A172 (cell line): Measurements from ENCODE around the gene APBA1. TPM values are rescaled to one million over a fixed set of nuclear protein-coding genes. Genes with fewer than 3 reads are reported as not detected.
"Not testable (repeated sequence)": the region's sequence is repeated elsewhere in the genome, so short reads cannot be mapped to it uniquely, and the experiment has no call there.

ENCODE experiments used
- DNase-seq: peaks from one replicate; pipeline ENCODE4 v3.0.0-alpha.2; 2015; ENCODE audit warnings: low spot score
- total RNA-seq: library from RNA; depleted of rRNA; stranded (reverse); fragments of >200 nt; shearing (Covaris generic); gene quantifications from 2 replicates; pipeline ENCODE4 v1.2.3, GENCODE V29; 2014

APBA1 gene
- total RNA-seq, 1 experiment from 2014 or later, result 0.21 TPM

GRCh38 chr9:69605406-69605805 lies 66.8 kb downstream of the APBA1 start:
- DNase-seq, result no peak

- DNase-seq, result no peak
Measured at GRCh38 chr9:69604568-69605219, 67.5 kb downstream of the APBA1 start.

DNA sequence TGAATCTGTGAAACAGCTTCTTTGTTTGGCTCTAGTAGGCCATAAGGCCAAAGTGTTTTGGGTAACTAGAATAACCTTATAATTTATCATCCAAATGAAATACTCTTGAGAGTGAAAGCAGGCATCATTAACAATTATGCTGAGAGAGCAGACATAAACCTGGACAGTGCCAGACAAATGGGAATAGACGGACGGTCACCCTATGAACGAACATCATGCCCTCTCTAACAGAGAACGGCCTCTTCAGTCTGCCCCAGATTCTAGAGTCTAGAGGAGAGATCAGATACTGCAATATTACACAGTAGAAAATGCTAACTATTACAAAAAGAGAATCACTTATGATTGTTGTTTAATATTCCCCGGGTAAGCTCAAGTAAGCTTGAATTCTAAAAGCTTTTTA lies 68.5 kb downstream of the APBA1 start:
- DNase-seq, result no peak

- no peak for DNase-seq
Measured at GRCh38 chr9:69602773-69603172, 69.4 kb downstream of the APBA1 start.

DNA sequence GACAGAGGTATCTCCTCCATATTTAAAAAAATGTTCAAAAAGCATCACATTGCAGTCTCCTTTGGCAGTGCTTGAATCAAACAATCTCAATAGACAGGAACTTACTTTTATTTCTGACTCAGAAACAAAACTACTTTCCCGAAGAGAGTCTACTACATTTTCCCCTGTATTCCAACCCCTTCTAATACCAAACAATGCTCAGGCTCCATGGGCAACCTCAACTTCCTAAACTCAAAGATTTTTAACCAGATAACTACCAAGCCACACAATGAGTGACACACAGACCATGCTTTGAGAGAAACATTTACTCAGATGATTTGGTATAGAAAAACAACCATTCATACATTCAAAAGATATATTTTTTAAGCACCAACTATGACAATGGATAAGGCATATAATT lies 70.5 kb downstream of the APBA1 start:
- DNase-seq, result no peak

DNA sequence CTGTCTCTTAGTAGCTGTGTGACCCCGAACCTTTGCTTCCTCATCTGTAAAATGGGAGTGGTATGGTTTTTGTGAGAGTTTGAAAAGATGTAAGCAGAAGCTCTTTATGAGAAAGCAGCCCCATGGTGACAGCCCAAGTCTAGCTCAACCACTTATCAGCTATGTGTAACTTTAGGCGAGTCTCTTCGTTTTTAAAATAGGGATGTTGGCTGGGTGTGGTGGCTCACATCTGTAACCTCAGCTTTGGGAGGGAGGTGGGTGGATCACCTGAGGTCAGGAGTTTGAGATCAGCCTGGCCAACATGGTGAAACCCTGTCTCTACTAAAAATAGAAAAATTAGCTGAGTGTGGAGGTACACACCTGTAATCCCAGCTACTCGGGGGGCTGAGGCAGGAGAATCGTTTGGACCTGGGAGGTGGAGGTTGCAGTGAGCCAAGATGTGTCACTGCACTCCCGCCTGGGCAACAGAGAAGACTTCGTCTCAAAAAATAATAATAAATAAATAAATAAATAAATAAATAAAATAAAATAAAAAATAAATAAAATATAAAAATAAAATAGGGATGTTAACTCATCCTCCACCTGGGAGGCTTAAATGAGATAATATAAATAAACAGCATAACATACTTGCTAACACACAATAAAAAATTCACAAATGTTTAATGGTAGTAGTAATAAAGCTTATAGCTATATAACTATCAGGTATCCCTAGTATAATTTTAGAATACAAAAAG lies 71.7 kb downstream of the APBA1 start:
- DNase-seq, result no peak

GRCh38 chr9:69599232-69599971 lies 72.8 kb downstream of the APBA1 start:
- DNase-seq, result no peak

DNA sequence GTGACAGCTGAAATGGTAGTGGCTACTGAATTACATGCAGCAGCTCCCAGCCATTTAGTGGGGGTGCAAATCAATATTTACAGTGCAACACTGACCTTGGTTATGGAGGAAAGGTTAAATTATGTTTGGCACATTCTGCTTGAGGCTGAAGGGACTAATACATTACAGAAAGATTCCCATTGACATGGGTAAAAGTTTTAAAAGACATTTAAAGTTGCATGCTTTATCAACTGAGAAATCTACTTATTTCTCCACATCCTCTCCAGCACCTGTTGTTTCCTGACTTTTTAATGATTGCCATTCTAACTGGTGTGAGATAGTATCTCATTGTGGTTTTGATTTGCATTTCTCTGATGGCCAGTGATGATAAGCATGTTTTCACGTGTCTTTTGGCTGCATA lies 75.3 kb downstream of the APBA1 start:
- DNase-seq, result not testable (repeated sequence)

DNA sequence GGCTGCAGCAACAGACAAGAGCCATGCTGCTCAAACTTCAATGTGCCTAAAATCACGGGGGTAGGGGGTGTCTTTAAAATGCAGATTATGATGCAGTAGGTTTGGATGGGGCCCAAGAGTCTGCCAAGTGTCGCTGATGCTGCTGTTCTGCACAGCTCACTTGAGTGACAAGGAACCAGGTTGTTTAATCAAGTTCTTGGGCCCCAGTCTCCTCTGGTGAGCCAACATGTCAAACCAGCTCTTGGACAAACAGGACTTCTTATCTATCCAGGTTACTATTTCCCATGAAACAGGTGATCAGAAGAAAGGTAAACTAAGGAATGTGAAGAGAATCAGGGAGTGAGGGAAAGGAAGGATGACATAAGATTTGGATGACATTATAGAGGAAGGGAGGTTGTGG lies 78.0 kb downstream of the APBA1 start:
- DNase-seq, result no peak

DNA sequence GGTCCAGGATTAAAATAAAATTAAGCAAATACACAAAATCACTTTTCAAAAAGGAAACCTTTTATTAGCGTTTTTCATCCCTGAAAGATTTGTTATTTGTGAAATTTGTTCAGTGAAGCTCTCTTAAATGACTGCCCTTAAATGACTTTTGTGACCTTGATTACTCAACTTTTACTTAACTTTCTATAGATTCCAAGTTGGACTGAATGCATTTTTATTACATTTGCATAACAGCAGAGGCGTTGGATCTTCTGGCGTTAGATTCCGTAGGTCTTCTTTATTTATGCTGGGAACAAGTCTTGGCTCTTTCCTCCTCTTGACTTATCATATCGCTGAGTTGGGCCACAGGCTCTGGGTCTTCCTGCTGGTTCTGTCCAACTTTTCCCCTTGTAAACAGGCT lies 78.4 kb downstream of the APBA1 start:
- DNase-seq, result no peak

GRCh38 chr9:69593301-69593700 lies 78.9 kb downstream of the APBA1 start:
- DNase-seq, result no peak

- DNase-seq, result no peak
Measured at GRCh38 chr9:69590266-69590665, 81.9 kb downstream of the APBA1 start.

- DNase-seq, result no peak
Measured at GRCh38 chr9:69589156-69589555, 83.0 kb downstream of the APBA1 start.

- DNase-seq, result no peak
Measured at GRCh38 chr9:69585571-69585970, 86.6 kb downstream of the APBA1 start.

GRCh38 chr9:69584759-69585158 lies 87.4 kb downstream of the APBA1 start:
- DNase-seq, result no peak

- DNase-seq, result no peak
Measured at GRCh38 chr9:69583645-69584234, 88.4 kb downstream of the APBA1 start.

DNA sequence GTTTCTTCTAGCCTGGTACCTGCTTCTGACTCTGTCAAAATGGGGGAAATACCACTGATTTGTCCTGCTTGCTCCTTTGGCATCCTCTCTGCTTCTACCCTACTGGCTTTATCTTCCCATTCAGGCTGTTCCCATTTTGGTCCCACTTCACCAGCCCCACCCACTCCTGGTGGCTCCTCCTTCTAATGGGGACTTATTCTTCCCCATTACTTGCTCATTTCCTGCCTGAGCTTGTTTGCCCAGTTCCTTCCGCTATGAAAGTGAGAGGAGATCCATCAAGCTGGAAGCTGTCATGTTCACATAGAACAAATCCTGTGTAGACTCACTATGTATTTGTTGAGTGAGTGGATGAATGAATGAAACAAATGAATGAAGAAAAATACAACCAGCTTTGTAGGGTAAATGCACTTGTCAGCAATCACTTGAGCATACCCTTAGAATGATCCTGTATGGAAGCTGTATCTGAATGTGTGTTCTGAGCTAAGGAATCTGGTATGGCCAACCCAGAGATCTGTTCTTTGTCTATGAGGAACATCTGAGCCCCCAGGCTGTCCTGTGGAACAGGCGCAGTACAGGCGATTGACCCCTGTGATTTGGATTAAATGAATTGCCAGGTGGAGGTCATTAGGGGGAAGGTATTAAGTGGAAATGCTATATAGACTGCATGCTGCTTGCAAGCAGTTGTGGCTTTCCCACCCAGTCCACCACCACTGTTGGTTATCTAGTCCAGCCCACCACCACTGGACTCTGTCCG lies 89.5 kb downstream of the APBA1 start:
- peak; percentile 59 for DNase-seq

GRCh38 chr9:69582018-69582417 lies 90.2 kb downstream of the APBA1 start:
- no peak for DNase-seq

DNA sequence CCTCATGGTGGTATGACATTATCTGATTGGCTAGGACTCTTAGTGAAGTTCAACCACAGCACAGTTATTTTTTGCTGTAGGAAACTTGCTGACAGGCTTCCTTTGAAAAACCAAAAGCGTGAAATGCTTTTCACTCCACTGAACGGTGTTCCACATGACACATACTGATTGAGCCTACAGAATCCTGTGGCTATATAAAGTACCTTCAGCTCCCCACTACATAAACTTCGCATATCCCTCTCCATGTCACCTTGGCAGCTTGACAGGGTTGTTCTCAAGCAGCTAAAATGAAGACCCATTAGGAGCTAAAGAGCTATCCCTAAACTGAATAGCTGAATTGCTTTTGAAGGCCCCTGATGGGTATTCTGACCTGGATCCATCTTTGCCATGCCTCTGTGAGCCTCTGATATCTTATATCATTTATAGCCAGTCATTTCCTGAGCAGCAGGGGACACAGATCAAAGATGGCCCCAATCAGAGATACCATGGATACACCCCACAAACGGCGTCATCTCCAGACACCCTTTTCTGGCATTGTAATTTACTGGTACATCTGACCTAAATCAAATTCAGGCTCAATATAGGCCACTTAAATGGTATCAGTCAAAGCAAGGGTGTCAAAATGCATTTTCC lies 91.5 kb downstream of the APBA1 start:
- DNase-seq, result no peak

- DNase-seq, result no peak
Measured at GRCh38 chr9:69579760-69580581, 92.2 kb downstream of the APBA1 start.
